Osteoblast (primary cell): ENCODE measurements around the gene RYR2. TPM values are rescaled to one million over a fixed set of nuclear protein-coding genes. Genes with fewer than 3 reads are reported as not detected.

Experiments used
- DNase-seq: peaks from one replicate; pipeline ENCODE4 v3.0.0; 2011; ENCODE audit warnings: low spot score, mixed read lengths; ENCODE audit not compliant: insufficient read length; ENCODE audit errors: missing footprints
- H2AFZ ChIP-seq: 2 replicates; pipeline ENCODE4 v1.6.0; 2011; ENCODE audit warnings: mild to moderate bottlenecking, low read length
- H3K27ac ChIP-seq: 2 replicates; pipeline ENCODE4 v1.5.1; 2011; ENCODE audit warnings: mild to moderate bottlenecking, low read depth, low read length, moderate library complexity
- H3K27me3 ChIP-seq: 2 replicates; pipeline ENCODE4 v1.6.0; 2012; ENCODE audit warnings: mild to moderate bottlenecking, control low read depth, inconsistent platforms, low read length, moderate library complexity; ENCODE audit not compliant: insufficient read depth
- H3K36me3 ChIP-seq: 2 replicates; pipeline ENCODE4 v1.5.1; 2011; ENCODE audit warnings: mild to moderate bottlenecking, low read length, control low read depth, moderate library complexity; ENCODE audit not compliant: insufficient read depth
- H3K4me1 ChIP-seq: 2 replicates; pipeline ENCODE4 v1.5.1; 2011; ENCODE audit warnings: mild to moderate bottlenecking, low read length, control low read depth, moderate library complexity; ENCODE audit not compliant: insufficient read depth
- H3K4me2 ChIP-seq: 2 replicates; pipeline ENCODE4 v1.6.0; 2011; ENCODE audit warnings: mild to moderate bottlenecking, low read length; ENCODE audit not compliant: insufficient read depth
- H3K4me3 ChIP-seq: fragments of 200-600 bp; sonication (generic); 3 replicates; pipeline ENCODE4 v1.5.1; 2012; ENCODE audit warnings: mild to moderate bottlenecking, low read length, inconsistent platforms; ENCODE audit not compliant: insufficient read depth
- H3K79me2 ChIP-seq: 2 replicates; pipeline ENCODE4 v1.6.0; 2012; ENCODE audit warnings: mild to moderate bottlenecking, low read length, control low read depth, inconsistent platforms; ENCODE audit not compliant: insufficient read depth
- H3K9me3 ChIP-seq: 2 replicates; pipeline ENCODE4 v1.5.1; 2011; ENCODE audit warnings: low read depth, low read length, control low read depth
- H4K20me1 ChIP-seq: 2 replicates; pipeline ENCODE4 v1.6.0; 2012; ENCODE audit warnings: mild to moderate bottlenecking, low read length, control low read depth; ENCODE audit not compliant: insufficient read depth
- total RNA-seq: library from RNA; depleted of rRNA; stranded (reverse); fragments of >200 nt; gene quantifications from 2 replicates; pipeline ENCODE4 v1.2.3, GENCODE V29; 2012
- TF ChIP-seq, protein P1 (sequence below): IDR thresholded peaks from 2 replicates; pipeline ENCODE4 v1.5.1; 2011; ENCODE audit warnings: mild to moderate bottlenecking, low read depth, low read length, moderate library complexity; ENCODE audit errors: extremely low read depth

RYR2 gene
- total RNA-seq, 1 donor = not detected

DNA sequence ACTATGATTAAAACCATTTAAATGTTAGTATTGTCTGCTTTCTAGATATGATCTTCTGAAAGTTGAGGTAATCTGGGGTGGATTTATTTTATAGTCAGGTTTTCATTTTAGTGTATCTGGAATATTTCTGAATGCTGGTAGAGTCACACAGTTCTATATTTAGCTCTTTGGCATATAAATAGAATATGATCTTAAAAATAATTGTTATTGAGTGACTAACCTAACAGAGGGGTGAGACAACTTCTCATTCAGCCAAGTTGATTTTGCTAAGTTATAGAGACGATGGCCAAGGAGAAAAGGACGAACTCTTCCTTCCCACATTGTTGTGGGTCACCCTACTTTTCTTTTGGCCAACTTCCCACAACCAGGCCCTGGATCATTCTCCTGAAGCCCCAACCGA, 30.6 kb upstream of the RYR2 start:
- H3K36me3 ChIP-seq = no peaks in the 10 kb centered on the region
- no peaks in the 10 kb centered on the region for H3K4me1 ChIP-seq
- H2AFZ ChIP-seq = no peak overlapping the region
- no peaks in the 10 kb centered on the region for H3K79me2 ChIP-seq
- H3K27me3 ChIP-seq = no peaks in the 10 kb centered on the region
- TF ChIP-seq, protein P1, sequence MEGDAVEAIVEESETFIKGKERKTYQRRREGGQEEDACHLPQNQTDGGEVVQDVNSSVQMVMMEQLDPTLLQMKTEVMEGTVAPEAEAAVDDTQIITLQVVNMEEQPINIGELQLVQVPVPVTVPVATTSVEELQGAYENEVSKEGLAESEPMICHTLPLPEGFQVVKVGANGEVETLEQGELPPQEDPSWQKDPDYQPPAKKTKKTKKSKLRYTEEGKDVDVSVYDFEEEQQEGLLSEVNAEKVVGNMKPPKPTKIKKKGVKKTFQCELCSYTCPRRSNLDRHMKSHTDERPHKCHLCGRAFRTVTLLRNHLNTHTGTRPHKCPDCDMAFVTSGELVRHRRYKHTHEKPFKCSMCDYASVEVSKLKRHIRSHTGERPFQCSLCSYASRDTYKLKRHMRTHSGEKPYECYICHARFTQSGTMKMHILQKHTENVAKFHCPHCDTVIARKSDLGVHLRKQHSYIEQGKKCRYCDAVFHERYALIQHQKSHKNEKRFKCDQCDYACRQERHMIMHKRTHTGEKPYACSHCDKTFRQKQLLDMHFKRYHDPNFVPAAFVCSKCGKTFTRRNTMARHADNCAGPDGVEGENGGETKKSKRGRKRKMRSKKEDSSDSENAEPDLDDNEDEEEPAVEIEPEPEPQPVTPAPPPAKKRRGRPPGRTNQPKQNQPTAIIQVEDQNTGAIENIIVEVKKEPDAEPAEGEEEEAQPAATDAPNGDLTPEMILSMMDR = no peak
- no peaks in the 10 kb centered on the region for H3K9me3 ChIP-seq
- DNase-seq = no peak
- H3K4me2 ChIP-seq = no peak overlapping the region
- H3K4me3 ChIP-seq = no peak overlapping the region
- no peaks in the 10 kb centered on the region for H4K20me1 ChIP-seq
- H3K27ac ChIP-seq = no peak overlapping the region

DNA sequence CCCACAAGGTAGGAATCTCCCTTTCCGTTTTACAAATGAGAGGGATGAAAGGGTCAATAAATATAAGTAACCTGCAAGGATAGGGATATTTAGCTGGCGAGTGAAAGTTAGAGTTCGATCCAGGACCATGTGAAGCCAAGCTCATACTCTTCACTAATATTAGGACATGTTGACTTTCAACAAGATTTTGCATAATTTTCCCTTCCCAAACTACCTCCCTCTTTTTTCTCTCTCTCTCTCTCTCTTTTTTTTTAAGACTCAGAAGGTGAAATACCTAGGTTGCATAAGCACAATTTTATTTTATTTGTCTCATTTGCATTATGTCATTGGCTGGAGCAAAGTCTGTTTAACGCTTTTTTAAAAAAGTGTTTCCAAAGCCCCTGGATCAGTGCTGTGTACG, 29.6 kb upstream of the RYR2 start:
- no peak overlapping the region for H2AFZ ChIP-seq
- no peak overlapping the region for H3K27ac ChIP-seq
- TF ChIP-seq, protein P1 = no peak

DNA sequence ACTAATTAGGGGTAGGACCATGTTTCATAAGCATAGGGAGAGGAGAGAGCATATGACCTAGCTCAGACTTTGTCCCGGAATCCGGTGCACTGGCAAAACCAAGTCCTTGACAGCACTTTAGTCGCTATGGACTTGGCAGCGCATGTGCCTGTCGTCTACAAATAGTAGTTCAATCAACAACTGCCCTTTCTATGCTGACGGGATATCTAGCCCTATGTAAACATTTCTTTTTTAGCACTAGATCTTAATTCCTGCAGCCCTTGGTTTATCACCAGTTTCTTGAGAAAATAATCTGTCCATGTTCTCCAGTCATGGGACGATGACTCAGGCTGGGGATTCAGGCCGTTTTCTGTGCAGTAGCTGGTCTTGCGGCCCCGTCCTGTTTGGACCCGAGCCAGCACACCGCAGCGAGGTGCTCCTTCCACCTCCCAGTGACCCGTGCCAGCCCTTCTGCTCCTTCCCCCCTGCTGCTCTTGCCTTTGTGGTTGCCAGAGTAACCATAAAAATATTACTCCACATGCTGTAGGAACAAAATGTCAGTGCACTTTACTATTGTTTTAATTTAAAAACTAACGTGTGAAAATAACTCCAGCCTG, 29.1 kb upstream of the RYR2 start:
- no peaks in the 10 kb centered on the region for H3K27me3 ChIP-seq
- TF ChIP-seq, protein P1 = no peak
- H2AFZ ChIP-seq = no peak overlapping the region
- DNase-seq = no peak
- no peaks in the 10 kb centered on the region for H3K4me1 ChIP-seq
- H3K9me3 ChIP-seq = no peaks in the 10 kb centered on the region
- H3K27ac ChIP-seq = no peak overlapping the region
- H4K20me1 ChIP-seq = no peaks in the 10 kb centered on the region
- no peaks in the 10 kb centered on the region for H3K36me3 ChIP-seq
- H3K4me2 ChIP-seq = no peak overlapping the region
- no peak overlapping the region for H3K4me3 ChIP-seq
- H3K79me2 ChIP-seq = no peaks in the 10 kb centered on the region

More for the DNA sequence above, 29.6 kb upstream of the RYR2 start:
- no peaks in the 10 kb centered on the region for H4K20me1 ChIP-seq
- no peaks in the 10 kb centered on the region for H3K36me3 ChIP-seq
- H3K27me3 ChIP-seq = no peaks in the 10 kb centered on the region
- H3K4me1 ChIP-seq = no peaks in the 10 kb centered on the region
- no peak for DNase-seq
- no peak overlapping the region for H3K4me3 ChIP-seq
- H3K4me2 ChIP-seq = no peak overlapping the region
- no peaks in the 10 kb centered on the region for H3K79me2 ChIP-seq
- H3K9me3 ChIP-seq = no peaks in the 10 kb centered on the region

DNA sequence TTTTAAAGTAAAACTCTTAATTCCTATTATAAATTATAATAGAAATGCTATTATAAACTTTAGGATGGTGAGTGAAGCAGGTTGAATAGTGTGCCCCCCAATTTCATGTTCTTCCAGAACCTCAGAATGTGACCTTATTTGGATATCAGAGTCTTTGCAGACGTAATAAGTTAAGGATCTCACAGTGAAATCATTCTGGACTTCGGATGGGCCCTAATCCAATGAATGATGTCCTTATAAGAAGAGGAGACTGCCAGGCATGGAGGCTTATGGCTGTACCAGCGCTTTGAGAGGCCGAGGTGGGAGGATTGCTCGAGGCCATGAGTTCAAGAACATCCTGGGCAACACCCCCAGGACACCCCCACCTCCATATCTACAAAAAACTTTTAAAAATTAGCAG, 28.4 kb upstream of the RYR2 start:
- Histone ChIP-seq H2AFZ (no peak overlapping the region), H3K4me2 (no peak overlapping the region), H3K27ac (no peak overlapping the region), H3K4me3 (no peak overlapping the region), H3K9me3 (no peaks in the 10 kb centered on the region), H3K79me2 (no peaks in the 10 kb centered on the region), H3K27me3 (no peaks in the 10 kb centered on the region), H3K4me1 (no peaks in the 10 kb centered on the region), H3K36me3 (no peaks in the 10 kb centered on the region), H4K20me1 (no peaks in the 10 kb centered on the region)
- DNase-seq = no peak
- TF ChIP-seq, protein P1 = no peak
